Astrocyte (in vitro differentiated cells and primary cell): ENCODE measurements around the gene SIRT2.

Experiments used
- CTCF ChIP-seq: IDR thresholded peaks from 2 replicates; pipeline ENCODE4 v1.5.1; 2011; ENCODE audit warnings: low read depth, mild to moderate bottlenecking, inconsistent platforms, low read length, moderate library complexity; ENCODE audit not compliant: insufficient read depth
- EZH2 ChIP-seq: IDR thresholded peaks from 2 replicates; pipeline ENCODE4 v1.6.1; 2012; ENCODE audit warnings: mild to moderate bottlenecking, low read length, inconsistent platforms; ENCODE audit not compliant: insufficient read depth

GRCh38 chr19:38849860-38850435 lies 49.5 kb downstream of the SIRT2 start, which contains the start of gene HNRNPL:
- TF ChIP-seq CTCF (no peak), EZH2 (no peak)
